ENCODE data around the gene PSKH1.

The PSKH1 gene

DNA sequence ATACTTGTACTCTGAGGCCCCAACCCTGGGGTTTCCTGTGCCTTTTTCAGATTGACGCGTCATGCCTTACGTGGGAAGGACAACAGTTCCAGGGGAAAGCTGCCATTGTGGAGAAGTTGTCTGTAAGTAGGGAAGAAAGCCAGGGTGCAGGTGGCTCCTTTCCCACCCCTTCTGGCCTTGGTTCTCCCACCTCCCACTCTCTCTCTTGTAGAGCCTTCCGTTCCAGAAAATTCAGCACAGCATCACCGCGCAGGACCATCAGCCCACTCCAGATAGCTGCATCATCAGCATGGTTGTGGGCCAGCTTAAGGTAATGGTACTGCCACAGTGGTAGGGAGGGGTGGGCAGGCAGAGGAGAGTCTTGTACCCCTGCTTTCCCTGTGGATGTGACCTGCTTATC is 24.8 kb upstream of the PSKH1 start:
- DNase-seq = no peak

- DNase-seq = no peak
These were observed 23.4 kb upstream of the PSKH1 start for GRCh38 chr16:67869653-67870052.

DNA sequence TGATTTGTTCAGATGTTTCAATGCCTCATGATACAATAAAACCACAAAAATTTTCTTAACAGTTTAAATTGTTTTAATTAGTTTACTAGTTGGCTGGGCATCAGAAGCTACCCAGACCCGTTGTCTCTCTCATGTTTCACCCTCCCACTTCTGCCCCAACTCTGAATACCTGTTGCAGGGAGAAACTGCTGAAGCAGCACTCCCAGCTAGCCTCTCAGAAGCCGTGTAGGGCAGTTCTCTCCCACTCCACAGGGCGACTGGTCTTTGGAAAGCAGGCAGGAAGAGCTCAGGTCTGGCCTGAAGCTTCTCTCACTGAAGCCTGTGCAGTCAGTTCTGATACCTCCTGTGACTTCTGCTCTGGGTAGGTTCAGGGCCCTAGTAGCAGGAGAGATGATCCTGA is 21.8 kb upstream of the PSKH1 start:
- DNase-seq = no peak

DNA sequence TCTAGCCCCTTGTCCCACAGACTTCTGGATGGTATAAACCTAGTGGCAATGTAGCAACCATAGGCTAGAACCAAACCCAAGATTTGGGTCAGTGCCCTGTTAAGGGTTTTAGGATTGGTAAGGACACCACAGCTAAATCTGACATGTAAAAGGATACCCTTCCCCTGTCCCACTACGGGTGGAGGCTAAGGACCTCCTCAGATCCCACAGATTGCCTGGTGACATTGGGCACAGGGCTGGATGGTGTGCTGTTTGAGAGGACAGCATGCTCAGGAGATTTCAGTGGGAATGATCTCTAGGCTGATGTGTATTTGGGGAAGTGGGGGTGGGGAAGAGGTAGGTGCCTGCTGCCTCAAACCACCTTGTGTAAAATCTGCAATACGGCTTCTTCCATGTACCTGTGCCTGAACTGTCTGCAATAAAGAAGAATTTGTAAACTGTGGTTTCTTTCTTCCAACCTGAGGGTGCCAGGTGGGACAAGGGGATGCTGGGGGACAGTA is 20.9 kb upstream of the PSKH1 start:
- no peak for DNase-seq

DNA sequence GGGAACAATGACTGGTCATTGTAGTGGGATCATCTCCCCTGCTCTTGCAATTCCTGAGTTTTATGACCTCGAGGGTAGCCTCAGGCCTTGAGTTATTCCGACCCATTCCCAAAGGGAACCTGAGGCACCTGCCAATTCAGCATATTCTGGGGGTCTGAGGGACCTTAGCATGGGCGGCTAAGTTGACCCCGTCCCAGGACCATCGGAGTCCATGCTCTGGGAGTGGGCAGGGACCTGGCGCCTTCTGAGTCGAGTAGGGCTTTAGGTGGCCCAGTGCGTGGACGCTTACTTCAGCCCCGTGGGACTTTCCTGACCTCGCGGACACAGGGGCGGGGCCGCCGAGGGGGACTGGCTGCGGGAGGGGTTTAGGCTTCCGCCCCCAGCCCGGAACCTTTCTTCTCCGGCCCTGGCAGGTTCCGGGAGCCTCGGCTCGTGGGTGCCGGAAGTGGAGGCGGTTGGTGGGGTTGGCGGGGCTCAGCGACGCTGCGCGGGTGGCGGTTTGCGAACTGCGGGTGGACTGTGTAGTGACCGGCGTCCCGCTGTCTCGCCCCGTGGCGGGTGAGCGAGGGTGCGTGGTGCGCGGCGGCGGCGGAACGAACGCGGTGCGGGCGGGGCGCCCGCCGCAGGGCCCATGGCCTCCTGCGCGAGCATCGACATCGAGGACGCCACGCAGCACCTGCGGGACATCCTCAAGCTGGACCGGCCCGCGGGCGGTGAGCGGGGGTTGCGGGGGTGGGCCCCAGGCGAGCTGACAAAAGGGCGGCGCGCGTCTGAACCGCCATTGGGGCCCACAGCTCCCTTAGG is 20.2 kb upstream of the PSKH1 start, which contains the start of gene EDC4:
EDC4 (plus strand) TSS at position 422 of the 804 bp plus-strand sequence; CDS start at position 632, 210 bp downstream.
- peak; percentile 77 for DNase-seq

DNA sequence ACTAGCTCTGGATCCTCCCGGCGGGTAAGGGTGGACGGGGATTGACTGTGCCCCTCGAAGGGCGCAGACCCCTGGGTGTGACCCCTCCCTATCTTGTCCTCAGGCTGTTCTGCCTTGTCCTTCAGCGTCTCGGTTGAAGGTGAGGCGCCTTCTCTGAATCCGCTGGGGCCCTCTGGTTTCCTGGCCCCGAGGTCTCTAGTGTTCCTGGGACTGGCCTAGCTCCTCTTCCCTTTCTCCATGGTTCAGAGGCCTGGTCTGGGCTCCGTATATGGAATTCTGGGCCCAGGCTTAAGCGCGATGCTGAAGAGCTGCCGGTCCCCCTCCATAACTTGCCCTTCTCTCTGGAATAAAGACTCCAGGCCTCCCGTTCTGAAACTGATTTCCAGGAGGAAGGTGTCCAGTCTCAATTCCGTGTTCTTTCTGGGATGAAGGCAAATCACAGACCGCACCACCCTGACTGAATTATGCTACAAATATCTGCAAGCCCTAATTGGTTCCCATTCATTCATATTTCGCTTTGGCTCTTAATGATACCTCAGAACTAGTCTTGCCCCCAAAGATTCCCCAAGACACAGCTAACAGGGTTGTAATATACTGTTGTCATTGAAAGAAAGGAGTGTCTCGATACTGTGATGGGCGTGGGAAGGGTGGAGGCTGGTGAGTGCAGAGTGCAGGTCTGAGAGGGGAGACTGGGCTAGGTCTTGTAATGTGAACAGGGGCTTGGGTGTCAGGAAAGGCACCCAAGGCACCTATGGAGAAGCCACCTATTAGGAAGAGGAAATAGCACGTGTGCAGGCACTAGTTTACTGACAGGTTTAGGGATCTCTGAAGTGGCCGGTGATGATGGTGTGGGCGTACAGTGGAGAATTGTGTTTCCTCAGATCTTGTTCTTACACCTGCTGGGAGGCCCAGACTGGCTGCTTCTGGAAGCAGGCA is 19.4 kb upstream of the PSKH1 start:
- DNase-seq = no peak

DNA sequence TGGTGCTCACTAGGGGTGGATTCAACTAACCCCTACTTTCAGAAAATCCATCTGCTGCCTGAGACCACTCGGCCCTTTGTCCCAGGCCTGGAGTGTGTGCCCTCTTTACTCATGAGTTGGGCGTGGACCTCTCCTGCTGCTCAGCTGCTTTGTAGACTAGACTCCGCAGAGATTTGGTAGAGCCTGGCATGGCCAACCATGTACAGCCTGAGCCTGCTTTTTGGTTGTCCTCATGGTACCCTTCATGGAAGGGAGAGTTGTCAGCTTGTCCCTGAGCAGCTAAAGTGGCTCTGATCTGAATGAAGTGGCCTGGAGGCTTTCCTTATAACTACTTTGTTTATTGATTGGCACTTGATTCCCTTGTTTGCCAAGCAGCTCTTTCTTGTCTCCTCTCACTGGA is 18.7 kb upstream of the PSKH1 start:
- DNase-seq = no peak

- no peak for DNase-seq
These were observed 16.0 kb upstream of the PSKH1 start for GRCh38 chr16:67877064-67877463.

DNA sequence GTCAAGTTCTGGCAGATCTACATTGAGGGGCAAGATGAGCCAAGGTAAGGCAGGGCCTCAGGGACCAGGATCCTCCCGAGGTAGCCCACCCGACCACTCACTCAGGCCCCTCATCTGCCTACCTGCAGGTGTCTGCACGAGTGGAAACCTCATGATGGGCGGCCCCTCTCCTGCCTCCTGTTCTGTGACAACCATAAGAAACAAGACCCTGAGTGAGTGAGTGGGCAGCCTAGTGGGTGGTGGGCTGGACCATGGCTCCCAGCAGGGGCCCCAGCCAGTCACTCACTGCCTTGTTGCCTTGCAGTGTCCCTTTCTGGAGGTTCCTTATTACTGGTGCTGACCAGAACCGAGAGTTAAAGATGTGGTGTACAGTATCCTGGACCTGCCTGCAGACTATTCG is 14.8 kb upstream of the PSKH1 start:
- DNase-seq = no peak

DNA sequence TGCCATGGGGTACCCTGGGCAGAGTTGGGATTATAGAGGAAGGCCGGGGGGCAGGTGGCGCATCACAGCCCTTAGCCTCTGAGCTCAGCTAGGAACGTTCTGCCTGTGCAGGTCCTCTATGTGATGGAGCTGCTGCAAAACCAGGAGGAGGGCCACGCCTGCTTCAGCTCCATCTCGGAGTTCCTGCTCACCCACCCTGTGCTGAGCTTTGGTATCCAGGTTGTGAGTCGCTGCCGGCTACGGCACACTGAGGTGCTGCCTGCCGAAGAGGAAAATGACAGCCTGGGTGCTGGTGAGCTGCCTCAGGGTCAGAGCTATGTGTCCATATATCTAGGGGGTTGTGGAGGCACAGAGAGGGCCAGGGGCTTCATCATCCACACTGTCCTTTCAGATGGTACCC is 14.2 kb upstream of the PSKH1 start:
- DNase-seq = no peak

GRCh38 chr16:67879462-67879861 is 13.6 kb upstream of the PSKH1 start:
- no peak for DNase-seq

DNA sequence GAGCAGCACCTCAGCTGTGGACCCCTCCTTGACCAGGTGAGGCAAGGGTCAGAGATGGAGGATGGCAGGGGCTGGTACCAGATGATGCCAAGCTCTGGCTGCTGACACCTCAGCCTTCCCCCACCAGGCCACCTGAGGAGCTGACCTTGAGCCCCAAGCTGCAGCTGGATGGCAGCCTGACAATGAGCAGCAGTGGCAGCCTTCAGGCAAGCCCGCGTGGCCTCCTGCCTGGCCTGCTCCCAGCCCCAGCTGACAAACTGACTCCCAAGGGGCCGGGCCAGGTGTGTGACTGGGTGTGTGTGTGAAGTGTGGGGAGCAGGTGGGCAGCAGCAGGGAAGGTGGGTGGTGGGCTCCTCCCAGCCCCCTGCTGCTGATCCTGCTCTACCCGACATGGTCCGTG is 13.1 kb upstream of the PSKH1 start:
- DNase-seq = no peak

DNA sequence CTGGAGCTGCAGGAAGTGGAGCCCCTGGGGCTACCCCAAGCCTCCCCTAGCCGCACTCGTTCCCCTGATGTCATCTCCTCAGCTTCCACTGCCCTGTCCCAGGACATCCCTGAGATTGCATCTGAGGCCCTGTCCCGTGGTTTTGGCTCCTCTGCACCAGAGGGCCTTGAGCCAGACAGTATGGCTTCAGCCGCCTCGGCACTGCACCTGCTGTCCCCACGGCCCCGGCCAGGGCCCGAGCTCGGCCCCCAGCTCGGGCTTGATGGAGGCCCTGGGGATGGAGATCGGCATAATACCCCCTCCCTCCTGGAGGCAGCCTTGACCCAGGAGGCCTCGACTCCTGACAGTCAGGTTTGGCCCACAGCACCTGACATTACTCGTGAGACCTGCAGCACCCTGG is 12.5 kb upstream of the PSKH1 start:
- DNase-seq = no peak

DNA sequence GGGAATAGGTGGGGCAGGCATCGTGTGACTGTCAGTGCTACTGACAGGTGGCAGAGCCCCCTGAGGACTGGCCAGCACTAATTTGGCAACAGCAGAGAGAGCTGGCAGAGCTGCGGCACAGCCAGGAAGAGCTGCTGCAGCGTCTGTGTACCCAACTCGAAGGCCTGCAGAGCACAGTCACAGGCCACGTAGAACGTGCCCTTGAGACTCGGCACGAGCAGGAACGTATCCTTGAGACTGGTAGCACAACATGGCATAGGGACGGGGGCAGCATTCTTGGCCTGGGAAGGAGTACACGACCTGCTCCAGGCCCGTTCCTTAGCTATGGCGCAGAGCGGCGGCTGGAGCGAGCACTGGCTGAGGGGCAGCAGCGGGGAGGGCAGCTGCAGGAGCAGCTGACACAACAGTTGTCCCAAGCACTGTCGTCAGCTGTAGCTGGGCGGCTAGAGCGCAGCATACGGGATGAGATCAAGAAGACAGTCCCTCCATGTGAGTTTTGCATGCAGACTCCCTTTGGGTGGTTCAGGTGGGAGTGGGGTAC is 11.4 kb upstream of the PSKH1 start:
- no peak for DNase-seq

- no peak for DNase-seq
These were observed 10.5 kb upstream of the PSKH1 start for GRCh38 chr16:67882374-67883145.

DNA sequence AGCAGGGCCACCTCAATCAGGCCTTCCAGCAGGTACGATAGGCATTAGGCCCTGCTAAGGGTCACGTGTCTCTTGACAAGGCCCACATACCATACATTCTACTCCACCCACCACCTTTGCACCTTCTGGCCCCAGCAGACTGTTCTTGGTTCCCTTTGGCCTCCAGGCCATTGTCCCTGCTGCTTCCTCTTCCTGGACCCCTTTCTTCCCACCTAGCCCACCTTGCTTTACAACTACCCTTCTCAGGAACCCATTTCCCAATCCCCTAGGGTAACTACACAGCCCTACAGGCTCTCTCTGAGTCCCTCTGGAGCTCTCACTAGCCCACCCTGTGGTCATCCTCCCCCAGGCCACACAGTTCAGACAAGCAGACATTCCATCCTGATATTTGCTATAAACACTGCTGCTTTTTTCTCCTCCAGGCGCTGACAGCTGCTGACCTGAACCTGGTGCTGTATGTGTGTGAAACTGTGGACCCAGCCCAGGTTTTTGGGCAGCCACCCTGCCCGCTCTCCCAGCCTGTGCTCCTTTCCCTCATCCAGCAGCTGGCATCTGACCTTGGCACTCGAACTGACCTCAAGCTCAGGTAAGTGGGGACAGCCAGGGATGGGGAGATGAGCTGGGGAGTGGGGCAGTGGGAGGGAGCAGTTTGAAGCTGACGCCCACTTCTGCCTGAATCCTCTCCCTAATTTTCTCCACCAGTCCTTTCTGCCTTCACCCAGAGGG is 9.7 kb upstream of the PSKH1 start:
- DNase-seq = no peak

GRCh38 chr16:67883872-67884261 is 9.2 kb upstream of the PSKH1 start:
- DNase-seq = no peak

GRCh38 chr16:67884684-67885083 is 8.4 kb upstream of the PSKH1 start, which contains the start of gene NRN1L:
Gene NRN1L, plus strand, starts transcription at chr16:67884885. Its CDS starts 19 bp downstream, at chr16:67884904.
- DNase-seq = peak; percentile 94

GRCh38 chr16:67885545-67885944 is 7.5 kb upstream of the PSKH1 start:
- no peak for DNase-seq

- DNase-seq = no peak
These were observed 7.1 kb upstream of the PSKH1 start for GRCh38 chr16:67885976-67886375.

GRCh38 chr16:67886387-67886786 is 6.7 kb upstream of the PSKH1 start:
- DNase-seq = no peak

DNA sequence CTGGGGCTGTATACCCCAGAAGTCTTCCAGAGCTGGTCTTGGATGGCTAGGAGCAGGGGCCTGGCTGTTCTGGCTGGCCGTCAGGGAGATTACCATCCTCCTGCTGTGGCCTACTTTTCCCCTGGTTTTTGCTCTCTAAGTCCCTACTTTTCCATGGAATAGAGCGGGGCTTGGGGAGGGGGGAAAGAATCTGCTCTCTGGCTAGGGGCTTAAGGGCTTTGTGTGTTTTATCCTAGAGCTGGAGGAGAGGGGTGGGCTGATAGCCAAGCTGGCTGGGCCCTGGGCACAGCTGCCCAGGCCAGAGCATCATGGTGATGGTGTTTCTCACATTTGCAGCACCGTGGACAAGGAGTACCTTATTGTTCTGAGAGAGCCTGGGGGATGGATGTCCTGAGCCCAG is 4.7 kb upstream of the PSKH1 start:
- DNase-seq = no peak
